ENCODE results near the gene CHST13. TPM values are rescaled to one million over a fixed set of nuclear protein-coding genes. Genes with fewer than 3 reads are reported as not detected.

The CHST13 gene
- total RNA-seq, 1 experiment from 2014 or later: not detected

DNA sequence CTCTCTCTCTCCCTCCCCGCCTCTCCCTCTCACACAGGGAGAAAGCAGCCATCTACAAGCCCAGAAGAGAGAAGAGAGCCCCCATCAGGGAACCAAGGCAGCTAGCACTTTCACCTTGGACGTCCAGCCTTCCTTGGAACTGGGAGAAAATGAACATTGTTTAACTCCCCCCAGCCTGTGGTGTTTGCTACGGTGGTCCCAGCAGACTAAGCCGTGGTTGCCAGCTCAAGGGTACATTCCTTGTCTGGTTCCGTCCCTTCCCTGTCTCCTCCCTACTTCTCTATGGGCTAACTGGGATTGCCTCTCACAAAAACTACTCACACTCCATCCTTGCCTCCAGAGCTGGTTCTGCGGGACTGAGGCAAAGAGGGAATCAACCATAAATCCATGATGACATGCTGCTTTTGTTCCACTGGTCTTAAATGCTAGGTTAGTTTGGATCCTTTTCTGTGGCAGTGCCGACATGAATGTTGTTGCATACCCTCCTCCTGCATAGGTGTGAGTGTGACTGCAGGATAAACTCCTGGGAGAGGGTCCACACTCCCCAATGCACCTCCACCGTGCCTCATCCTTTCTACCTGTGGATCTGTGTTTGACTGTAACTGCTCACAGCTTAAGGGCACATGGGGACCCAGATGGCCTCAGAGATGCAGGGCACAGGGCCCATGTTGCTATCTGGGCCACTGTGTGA, 22.7 kb downstream of the CHST13 start:
- H3K79me2 ChIP-seq (ENCODE audit: low read length): no peaks in the 10 kb centered on the region
- H3K9ac ChIP-seq (ENCODE audit: low read length): no peak overlapping the region
- H3K4me3 ChIP-seq (ENCODE audit: low read length): no peak overlapping the region
- no peaks in the 10 kb centered on the region for H3K4me1 ChIP-seq (ENCODE audit: insufficient read depth, low read length)
- H4K20me1 ChIP-seq (ENCODE audit: low read length): no peaks in the 10 kb centered on the region
- 0 out of 2 replicates have a peak, but pooled peaks cover 10% of the 10 kb centered on the region for H3K27me3 ChIP-seq (ENCODE audit: low read length)
- H3K4me2 ChIP-seq (ENCODE audit: low read length): no peak overlapping the region
- ATAC-seq (no peak), DNase-seq (no peak)
- intact Hi-C loops (cut with micrococcal nuclease): no loop called here
- ChIA-PET POLR2A (ENCODE audit: unreplicated experiment) (no interaction called here), CTCF (no interaction called here)
- H3F3A ChIP-seq (ENCODE audit: low read length, unreplicated experiment): no peaks in the 10 kb centered on the region
- H3K27ac ChIP-seq (ENCODE audit: low read length): no peak overlapping the region
- H3K9me3 ChIP-seq (ENCODE audit: low read length): no peaks in the 10 kb centered on the region
- no TSS peak for BruUV-seq (replicated peaks)
- TF ChIP-seq, protein P1, sequence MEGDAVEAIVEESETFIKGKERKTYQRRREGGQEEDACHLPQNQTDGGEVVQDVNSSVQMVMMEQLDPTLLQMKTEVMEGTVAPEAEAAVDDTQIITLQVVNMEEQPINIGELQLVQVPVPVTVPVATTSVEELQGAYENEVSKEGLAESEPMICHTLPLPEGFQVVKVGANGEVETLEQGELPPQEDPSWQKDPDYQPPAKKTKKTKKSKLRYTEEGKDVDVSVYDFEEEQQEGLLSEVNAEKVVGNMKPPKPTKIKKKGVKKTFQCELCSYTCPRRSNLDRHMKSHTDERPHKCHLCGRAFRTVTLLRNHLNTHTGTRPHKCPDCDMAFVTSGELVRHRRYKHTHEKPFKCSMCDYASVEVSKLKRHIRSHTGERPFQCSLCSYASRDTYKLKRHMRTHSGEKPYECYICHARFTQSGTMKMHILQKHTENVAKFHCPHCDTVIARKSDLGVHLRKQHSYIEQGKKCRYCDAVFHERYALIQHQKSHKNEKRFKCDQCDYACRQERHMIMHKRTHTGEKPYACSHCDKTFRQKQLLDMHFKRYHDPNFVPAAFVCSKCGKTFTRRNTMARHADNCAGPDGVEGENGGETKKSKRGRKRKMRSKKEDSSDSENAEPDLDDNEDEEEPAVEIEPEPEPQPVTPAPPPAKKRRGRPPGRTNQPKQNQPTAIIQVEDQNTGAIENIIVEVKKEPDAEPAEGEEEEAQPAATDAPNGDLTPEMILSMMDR (conservative IDR thresholded peaks at IDR 0.05; ENCODE audit: low read depth, low read length): no peak
- TF ChIP-seq EZH2phosphoT487 (IDR thresholded peaks at IDR 0.05; ENCODE audit: borderline replicate concordance, low read length) (no peak), EZH2 (IDR thresholded peaks at IDR 0.05; ENCODE audit: low read length, unreplicated experiment) (no peak)
- H3K9me2 ChIP-seq (replicated peaks; ENCODE audit: low read length): no peaks in the 10 kb centered on the region
- no peak overlapping the region for H2AFZ ChIP-seq (ENCODE audit: low read length)
- no peaks in the 10 kb centered on the region for H3K36me3 ChIP-seq (ENCODE audit: low read depth, low read length)

DNA sequence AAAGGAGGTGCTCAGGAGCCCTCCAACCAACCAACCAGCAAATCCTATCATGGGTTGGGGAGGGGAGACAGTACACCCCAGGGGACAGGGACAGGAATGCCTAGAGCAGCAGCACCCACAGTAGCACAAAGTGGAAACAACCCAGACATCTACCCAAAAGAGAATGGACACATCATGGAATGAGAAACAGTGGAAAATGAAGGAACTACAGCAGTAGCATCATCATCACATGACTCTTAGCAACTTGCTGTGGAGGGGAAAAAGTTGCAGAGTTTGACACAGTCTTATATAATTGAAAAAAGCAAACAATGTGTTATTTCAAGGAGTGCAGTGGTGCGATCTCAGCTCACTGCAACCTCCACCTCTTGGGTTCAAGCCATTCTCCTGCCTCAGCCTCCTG, 23.8 kb downstream of the CHST13 start:
- intact Hi-C loops (cut with micrococcal nuclease): no loop called here
- no peaks in the 10 kb centered on the region for H3K79me2 ChIP-seq (ENCODE audit: low read length)
- BruUV-seq (replicated peaks): no TSS peak
- 0 out of 2 replicates have a peak, but pooled peaks cover 10% of the 10 kb centered on the region for H3K27me3 ChIP-seq (ENCODE audit: low read length)
- no peak overlapping the region for H3K4me3 ChIP-seq (ENCODE audit: low read length)
- H4K20me1 ChIP-seq (ENCODE audit: low read length): no peaks in the 10 kb centered on the region
- H3K27ac ChIP-seq (ENCODE audit: low read length): no peak overlapping the region
- ATAC-seq (no peak), DNase-seq (no peak)
- no peak overlapping the region for H3K4me2 ChIP-seq (ENCODE audit: low read length)
- H3K9me3 ChIP-seq (ENCODE audit: low read length): no peaks in the 10 kb centered on the region
- H3K36me3 ChIP-seq (ENCODE audit: low read depth, low read length): no peaks in the 10 kb centered on the region
- H3K4me1 ChIP-seq (ENCODE audit: insufficient read depth, low read length): no peaks in the 10 kb centered on the region
- TF ChIP-seq EZH2phosphoT487 (IDR thresholded peaks at IDR 0.05; ENCODE audit: borderline replicate concordance, low read length): no peak
- TF ChIP-seq, protein P1 (conservative IDR thresholded peaks at IDR 0.05; ENCODE audit: low read depth, low read length): no peak
- TF ChIP-seq EZH2 (IDR thresholded peaks at IDR 0.05; ENCODE audit: low read length, unreplicated experiment): no peak
- CTCF ChIA-PET: no interaction called here
- no peak overlapping the region for H2AFZ ChIP-seq (ENCODE audit: low read length)
- H3K9ac ChIP-seq (ENCODE audit: low read length): no peak overlapping the region
- POLR2A ChIA-PET (ENCODE audit: unreplicated experiment): no interaction called here
- H3F3A ChIP-seq (ENCODE audit: low read length, unreplicated experiment): no peaks in the 10 kb centered on the region
- H3K9me2 ChIP-seq (replicated peaks; ENCODE audit: low read length): no peaks in the 10 kb centered on the region
